ENCODE data around the gene FETUB. TPM values are rescaled to one million over a fixed set of nuclear protein-coding genes. Genes with fewer than 3 reads are reported as not detected.

The FETUB gene, protein sequence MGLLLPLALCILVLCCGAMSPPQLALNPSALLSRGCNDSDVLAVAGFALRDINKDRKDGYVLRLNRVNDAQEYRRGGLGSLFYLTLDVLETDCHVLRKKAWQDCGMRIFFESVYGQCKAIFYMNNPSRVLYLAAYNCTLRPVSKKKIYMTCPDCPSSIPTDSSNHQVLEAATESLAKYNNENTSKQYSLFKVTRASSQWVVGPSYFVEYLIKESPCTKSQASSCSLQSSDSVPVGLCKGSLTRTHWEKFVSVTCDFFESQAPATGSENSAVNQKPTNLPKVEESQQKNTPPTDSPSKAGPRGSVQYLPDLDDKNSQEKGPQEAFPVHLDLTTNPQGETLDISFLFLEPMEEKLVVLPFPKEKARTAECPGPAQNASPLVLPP
- total RNA-seq, result not detected in 2 replicates

DNA sequence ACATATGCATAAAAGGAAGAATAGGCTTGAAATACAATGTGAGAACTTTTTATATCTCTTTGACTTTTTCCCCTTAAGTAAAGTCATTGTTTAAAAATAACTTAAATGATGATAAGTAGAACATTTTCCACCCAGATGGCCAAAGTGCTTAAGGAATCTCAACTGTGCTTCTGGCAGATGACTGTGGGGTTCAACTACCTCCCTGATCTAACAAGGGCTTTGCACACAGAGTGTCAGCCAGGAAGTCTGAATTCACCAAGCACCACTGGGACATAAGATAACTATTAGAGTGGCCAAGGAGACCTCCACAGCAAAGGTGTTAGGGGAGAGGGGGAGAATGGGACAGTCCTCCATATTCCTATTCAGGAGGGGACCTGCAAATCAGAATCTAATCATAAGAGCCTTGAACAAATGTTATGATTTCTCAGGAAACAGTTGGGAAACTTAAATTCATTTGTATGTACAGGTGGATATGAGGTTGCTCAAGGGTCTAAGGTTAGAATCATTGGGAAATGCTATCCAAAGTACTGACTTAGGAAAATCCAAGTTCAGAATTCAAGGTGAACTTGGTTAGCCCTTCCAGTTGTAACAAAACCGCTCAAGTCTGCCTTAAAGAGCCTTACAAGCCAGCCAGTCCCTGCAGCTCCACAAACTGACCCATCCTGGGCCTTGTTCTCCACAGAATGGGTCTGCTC is at the start of gene FETUB:
Gene FETUB (plus strand): TSS at position 622 of the 695 bp plus-strand sequence. CDS start 62 bp downstream, at position 684.

DNA sequence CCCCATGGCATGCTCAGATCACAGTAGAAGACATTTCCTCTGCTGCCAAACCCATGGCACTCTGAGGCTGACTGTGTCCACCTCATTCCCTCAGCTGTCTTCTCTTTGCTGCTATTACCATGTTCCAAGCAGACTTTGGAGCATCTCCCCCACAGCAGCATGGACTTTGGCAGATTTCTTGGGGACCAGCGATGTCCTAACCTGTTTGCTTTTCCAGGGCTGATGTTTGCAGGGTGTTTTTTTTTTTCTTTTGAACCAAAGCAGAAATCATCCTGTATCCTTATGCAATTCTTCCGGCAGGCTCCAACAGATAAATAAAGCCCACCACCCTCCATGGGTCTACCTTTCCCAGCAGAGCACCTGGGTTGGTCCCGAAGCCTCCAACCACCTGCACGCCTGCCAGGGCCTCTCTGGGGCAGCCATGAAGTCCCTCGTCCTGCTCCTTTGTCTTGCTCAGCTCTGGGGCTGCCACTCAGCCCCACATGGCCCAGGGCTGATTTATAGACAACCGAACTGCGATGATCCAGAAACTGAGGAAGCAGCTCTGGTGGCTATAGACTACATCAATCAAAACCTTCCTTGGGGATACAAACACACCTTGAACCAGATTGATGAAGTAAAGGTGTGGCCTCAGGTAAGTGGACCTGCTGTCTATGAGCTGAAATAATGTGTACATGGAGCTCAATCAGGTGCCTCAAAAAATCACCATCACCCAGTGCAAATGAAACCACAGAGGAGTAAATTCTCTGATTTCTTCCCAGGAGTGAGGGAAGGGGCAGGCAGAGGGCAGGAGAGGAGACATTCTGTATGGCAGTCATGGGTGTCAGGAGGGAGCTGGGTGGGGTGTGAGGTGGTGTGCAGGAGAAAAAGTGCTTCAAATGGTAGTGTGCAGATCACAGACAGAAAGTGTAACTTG is 27.2 kb upstream of the FETUB start, which contains the start of gene AHSG:
Gene AHSG (plus strand): TSS at position 340 of the 916 bp plus-strand sequence. CDS start 82 bp downstream, at position 422.

DNA sequence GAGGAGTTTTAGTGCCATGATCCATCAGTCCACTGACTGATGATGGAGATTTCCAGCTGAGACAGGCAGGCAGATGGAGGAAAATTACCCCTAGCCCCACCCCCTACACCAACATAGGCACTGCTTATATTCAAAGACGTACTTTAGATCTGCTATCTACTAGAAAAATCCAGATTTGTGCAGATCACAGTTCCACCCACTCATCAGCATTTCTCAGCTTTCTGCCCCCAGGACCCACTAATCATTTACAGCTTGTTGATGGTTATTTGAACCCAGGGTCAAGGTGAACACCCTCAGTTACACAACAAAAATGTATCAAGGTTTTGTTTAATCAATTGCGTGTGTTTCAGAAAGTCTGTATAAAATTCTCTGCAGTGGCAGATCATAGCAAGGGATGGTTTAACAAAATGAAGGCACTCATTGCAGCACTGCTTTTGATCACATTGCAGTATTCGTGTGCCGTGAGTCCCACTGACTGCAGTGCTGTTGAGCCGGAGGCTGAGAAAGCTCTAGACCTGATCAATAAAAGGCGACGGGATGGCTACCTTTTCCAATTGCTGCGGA is 25.5 kb downstream of the FETUB start, which contains the start of gene HRG:
Gene HRG (plus strand): TSS at position 390 of the 564 bp plus-strand sequence. CDS start 18 bp downstream, at position 408.

Other genes starting within 250 kb of the FETUB start
- gene CRYGS, start 96.0 kb upstream of the FETUB start, total RNA-seq, result 0.49 and 2.4 TPM in 2 replicates
- gene TBCCD1, start 73.1 kb upstream of the FETUB start, total RNA-seq, result 14.4 and 19.6 TPM in 2 replicates
- 46.5 and 68.8 TPM in 2 replicates for gene DNAJB11, start 69.7 kb upstream of the FETUB start, total RNA-seq
- not detected in 2 replicates for gene AHSG, start 27.3 kb upstream of the FETUB start, total RNA-seq
- not detected in 2 replicates for gene HRG, start 25.6 kb downstream of the FETUB start, total RNA-seq
- gene KNG1, start 77.0 kb downstream of the FETUB start, total RNA-seq, result not detected in 2 replicates
- gene EIF4A2, start 143.2 kb downstream of the FETUB start, total RNA-seq, result 344 and 803 TPM in 2 replicates
- 19.2 and 20.6 TPM in 2 replicates for gene RFC4, start 166.1 kb downstream of the FETUB start, total RNA-seq
- not detected in 2 replicates for gene ADIPOQ, start 202.3 kb downstream of the FETUB start, total RNA-seq